Measurements from ENCODE around the gene EIF3K.

Gene EIF3K

DNA sequence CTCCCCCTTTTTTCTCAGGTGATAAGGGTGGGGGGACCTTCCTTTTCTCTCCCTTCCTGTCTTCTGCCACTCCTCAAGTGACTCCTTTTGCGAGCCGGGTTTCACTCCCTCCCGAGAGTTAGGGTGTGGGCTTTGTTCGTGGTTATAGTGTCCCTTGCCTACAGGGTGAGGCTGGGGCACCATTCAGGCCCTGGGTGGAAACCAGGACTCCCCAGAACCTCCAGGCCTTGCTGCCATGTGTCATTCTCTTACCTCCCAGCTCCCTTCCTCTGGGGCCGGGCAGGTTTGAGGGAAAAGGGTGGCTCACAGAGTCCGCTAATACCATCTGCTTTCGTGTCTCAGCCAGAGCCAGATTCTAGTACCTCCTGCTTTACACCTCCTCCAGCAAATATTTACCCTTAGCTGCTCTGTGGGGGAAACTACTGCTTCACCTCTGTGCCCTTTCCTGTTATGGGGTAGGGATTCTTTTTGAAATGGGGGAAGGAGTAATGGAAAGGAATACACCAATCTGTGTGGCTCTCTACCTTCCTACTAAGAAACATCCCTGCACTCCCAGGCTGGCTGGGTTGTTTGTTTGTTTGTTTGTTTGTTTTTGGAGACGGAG lies 31.3 kb downstream of the EIF3K start:
- H3K27me3 Mint-ChIP-seq: peaks cover 8% of the 10 kb centered on the region
- H3K9me3 Mint-ChIP-seq: no peaks in the 10 kb centered on the region
- no peak for DNase-seq
- peaks cover 65% of the 10 kb centered on the region for H3K4me1 Mint-ChIP-seq (ENCODE audit: low read depth)
- H3K4me3 Mint-ChIP-seq: peak overlapping the region; percentile 98
- H3K36me3 Mint-ChIP-seq (ENCODE audit: low read depth): peaks cover 49% of the 10 kb centered on the region
- H3K27ac Mint-ChIP-seq: peak overlapping the region; percentile 26

GRCh38 chr19:38650911-38651584 lies 32.1 kb downstream of the EIF3K start:
- Mint-ChIP-seq H3K4me1 (ENCODE audit: low read depth) (peaks cover 73% of the 10 kb centered on the region), H3K27me3 (peaks cover 8% of the 10 kb centered on the region), H3K27ac (peak overlapping the region; percentile 28), H3K36me3 (ENCODE audit: low read depth) (peaks cover 51% of the 10 kb centered on the region), H3K4me3 (peak overlapping the region; percentile 15), H3K9me3 (no peaks in the 10 kb centered on the region)
- no peak for DNase-seq

DNA sequence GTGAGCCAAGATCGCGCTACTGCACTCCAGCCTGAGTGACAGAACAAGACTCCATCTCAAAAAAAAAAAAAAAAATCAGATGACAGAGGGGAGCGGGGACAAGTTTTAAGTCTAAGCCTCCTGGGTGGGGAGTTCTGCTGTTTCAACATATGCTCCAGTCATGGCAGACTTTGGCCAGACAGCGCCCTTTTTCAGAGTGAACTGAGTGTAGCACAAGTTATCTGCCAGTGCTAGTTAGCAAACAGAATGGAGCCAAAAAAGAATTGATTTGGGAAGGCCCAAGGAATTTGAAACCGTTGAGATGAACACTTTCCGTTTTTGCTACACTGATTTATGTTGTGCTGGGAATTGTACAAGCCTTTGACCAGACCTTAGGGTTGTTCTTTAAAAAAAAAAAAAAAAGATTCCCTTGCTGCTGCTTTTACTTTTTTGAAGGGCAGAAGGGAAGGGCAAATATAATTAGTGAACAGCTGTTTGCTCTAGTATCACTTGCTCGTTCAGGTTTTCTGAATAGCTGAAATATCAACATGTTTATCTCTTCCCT lies 34.1 kb downstream of the EIF3K start:
- H3K27ac Mint-ChIP-seq: no peak overlapping the region

DNA sequence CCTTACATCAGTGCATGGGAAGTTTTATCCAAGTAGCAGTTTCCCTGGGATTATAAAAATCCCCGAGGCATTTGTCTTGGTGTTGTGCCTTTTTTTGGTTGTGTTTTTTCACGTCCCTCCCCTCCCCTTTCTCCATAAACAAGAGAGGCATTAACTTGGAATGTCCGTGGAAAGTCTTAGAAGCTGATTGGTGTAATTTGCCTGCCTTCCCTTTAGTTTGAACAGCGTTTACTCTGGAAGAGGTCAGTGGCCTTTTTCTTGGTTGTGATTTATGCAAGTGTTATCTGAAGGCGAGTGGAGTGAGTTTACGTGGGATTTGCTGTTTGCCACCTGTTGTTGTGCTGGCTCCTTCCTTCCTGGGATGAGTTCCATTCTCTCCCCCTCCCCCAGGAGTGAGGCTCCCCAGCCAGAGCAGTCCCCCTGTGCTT lies 35.7 kb downstream of the EIF3K start:
- H3K27ac Mint-ChIP-seq: peak overlapping the region; percentile 92
- H3K27me3 Mint-ChIP-seq: peaks cover 5% of the 10 kb centered on the region
- H3K4me1 Mint-ChIP-seq (ENCODE audit: low read depth): peaks cover 90% of the 10 kb centered on the region
- DNase-seq: no peak
- peak overlapping the region; percentile 43 for H3K4me3 Mint-ChIP-seq
- H3K36me3 Mint-ChIP-seq (ENCODE audit: low read depth): peaks cover 55% of the 10 kb centered on the region
- H3K9me3 Mint-ChIP-seq: no peaks in the 10 kb centered on the region

More for the DNA sequence above, 34.1 kb downstream of the EIF3K start:
- peaks cover 90% of the 10 kb centered on the region for H3K4me1 Mint-ChIP-seq (ENCODE audit: low read depth)
- no peak overlapping the region for H3K4me3 Mint-ChIP-seq
- H3K36me3 Mint-ChIP-seq (ENCODE audit: low read depth): peaks cover 60% of the 10 kb centered on the region
- peaks cover 8% of the 10 kb centered on the region for H3K27me3 Mint-ChIP-seq
- H3K9me3 Mint-ChIP-seq: no peaks in the 10 kb centered on the region
- no peak for DNase-seq

- H3K4me3 Mint-ChIP-seq: peak overlapping the region; percentile 43
- peaks cover 87% of the 10 kb centered on the region for H3K4me1 Mint-ChIP-seq (ENCODE audit: low read depth)
- H3K9me3 Mint-ChIP-seq: no peaks in the 10 kb centered on the region
- H3K27me3 Mint-ChIP-seq: peaks cover 5% of the 10 kb centered on the region
- peak; percentile 62 for DNase-seq
- peak overlapping the region; percentile 92 for H3K27ac Mint-ChIP-seq
- H3K36me3 Mint-ChIP-seq (ENCODE audit: low read depth): peaks cover 56% of the 10 kb centered on the region
Measured at GRCh38 chr19:38655148-38655824, 36.3 kb downstream of the EIF3K start.

- Mint-ChIP-seq H3K4me1 (ENCODE audit: low read depth) (peaks cover 83% of the 10 kb centered on the region), H3K27me3 (peaks cover 5% of the 10 kb centered on the region), H3K27ac (peak overlapping the region; percentile 92), H3K36me3 (ENCODE audit: low read depth) (peaks cover 65% of the 10 kb centered on the region), H3K4me3 (peak overlapping the region; percentile 57), H3K9me3 (no peaks in the 10 kb centered on the region)
- DNase-seq: no peak
Measured at GRCh38 chr19:38656171-38656981, 37.4 kb downstream of the EIF3K start.

GRCh38 chr19:38657633-38658222 lies 38.7 kb downstream of the EIF3K start:
- Mint-ChIP-seq H3K4me3 (peak overlapping the region; percentile 57), H3K4me1 (ENCODE audit: low read depth) (peaks cover 80% of the 10 kb centered on the region), H3K9me3 (no peaks in the 10 kb centered on the region), H3K27ac (peak overlapping the region; percentile 92), H3K27me3 (no peaks in the 10 kb centered on the region), H3K36me3 (ENCODE audit: low read depth) (peaks cover 63% of the 10 kb centered on the region)
- no peak for DNase-seq

- Mint-ChIP-seq H3K27ac (peak overlapping the region; percentile 92), H3K4me3 (no peak overlapping the region), H3K36me3 (ENCODE audit: low read depth) (peaks cover 65% of the 10 kb centered on the region), H3K9me3 (no peaks in the 10 kb centered on the region), H3K27me3 (no peaks in the 10 kb centered on the region), H3K4me1 (ENCODE audit: low read depth) (peaks cover 80% of the 10 kb centered on the region)
- DNase-seq: no peak
Measured at GRCh38 chr19:38658462-38659306, 39.7 kb downstream of the EIF3K start.

DNA sequence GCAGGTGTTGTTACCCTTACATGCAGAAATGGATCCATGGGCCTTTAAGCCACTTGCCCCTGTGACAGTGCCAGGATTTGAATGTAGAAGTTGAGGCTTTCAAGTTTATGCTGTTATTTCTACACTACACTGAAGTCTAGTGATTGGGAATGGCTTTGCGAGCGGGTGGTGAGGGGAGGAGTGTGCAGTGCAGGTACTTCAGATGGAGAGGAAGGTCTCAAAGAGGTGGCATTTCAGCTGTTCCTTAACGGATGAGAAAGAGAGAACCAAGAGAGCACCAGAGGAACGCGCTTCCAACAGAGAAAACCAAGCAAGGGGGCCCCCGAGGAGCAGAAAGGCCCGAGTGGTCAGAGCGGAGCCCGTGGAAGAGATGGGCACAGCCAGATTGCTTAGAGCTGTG lies 41.7 kb downstream of the EIF3K start:
- Mint-ChIP-seq H3K27ac (no peak overlapping the region), H3K4me3 (no peak overlapping the region)

GRCh38 chr19:38661136-38661535 lies 42.1 kb downstream of the EIF3K start:
- Mint-ChIP-seq H3K9me3 (no peaks in the 10 kb centered on the region), H3K36me3 (ENCODE audit: low read depth) (peaks cover 54% of the 10 kb centered on the region), H3K27me3 (no peaks in the 10 kb centered on the region), H3K4me1 (ENCODE audit: low read depth) (peaks cover 78% of the 10 kb centered on the region), H3K4me3 (no peak overlapping the region), H3K27ac (no peak overlapping the region)
- DNase-seq: no peak

More for the DNA sequence above, 41.7 kb downstream of the EIF3K start:
- Mint-ChIP-seq H3K36me3 (ENCODE audit: low read depth) (peaks cover 56% of the 10 kb centered on the region), H3K27me3 (no peaks in the 10 kb centered on the region), H3K9me3 (no peaks in the 10 kb centered on the region), H3K4me1 (ENCODE audit: low read depth) (peaks cover 78% of the 10 kb centered on the region)
- DNase-seq: no peak

GRCh38 chr19:38661996-38662395 lies 43.0 kb downstream of the EIF3K start:
- DNase-seq: no peak
- Mint-ChIP-seq H3K27ac (peak overlapping the region; percentile 5), H3K4me1 (ENCODE audit: low read depth) (peaks cover 79% of the 10 kb centered on the region), H3K36me3 (ENCODE audit: low read depth) (peaks cover 53% of the 10 kb centered on the region), H3K4me3 (no peak overlapping the region), H3K9me3 (no peaks in the 10 kb centered on the region), H3K27me3 (no peaks in the 10 kb centered on the region)

GRCh38 chr19:38662537-38663155 lies 43.7 kb downstream of the EIF3K start:
- Mint-ChIP-seq H3K27ac (peak overlapping the region; percentile 5), H3K36me3 (ENCODE audit: low read depth) (peaks cover 51% of the 10 kb centered on the region), H3K4me3 (no peak overlapping the region), H3K27me3 (no peaks in the 10 kb centered on the region), H3K4me1 (ENCODE audit: low read depth) (peaks cover 79% of the 10 kb centered on the region), H3K9me3 (no peaks in the 10 kb centered on the region)
- DNase-seq: no peak

DNA sequence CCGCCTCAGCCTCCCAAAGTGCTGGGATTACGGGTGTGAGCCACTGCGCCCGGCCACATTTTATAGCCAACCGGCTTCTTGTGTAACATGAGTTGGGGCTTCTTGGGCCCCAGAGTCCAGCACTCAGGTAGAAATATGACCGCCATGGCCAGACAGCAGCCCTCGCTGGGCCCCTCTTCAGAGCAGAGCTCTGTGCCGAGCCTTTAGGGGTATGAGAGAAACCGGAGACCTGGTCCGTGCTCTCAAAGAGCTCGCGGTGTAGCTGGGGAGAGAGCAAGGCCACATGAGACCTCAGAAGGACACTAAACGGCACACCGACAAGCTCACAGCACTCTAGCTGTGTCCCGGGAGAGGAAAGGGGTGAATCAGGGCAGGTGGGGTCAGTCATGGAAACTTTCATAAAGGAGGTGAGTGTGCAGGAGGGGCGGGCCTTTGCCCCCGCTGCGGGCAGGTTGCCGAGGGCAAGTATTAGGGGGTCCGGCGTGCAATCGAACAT lies 44.2 kb downstream of the EIF3K start:
- no peaks in the 10 kb centered on the region for H3K27me3 Mint-ChIP-seq
- H3K9me3 Mint-ChIP-seq: no peaks in the 10 kb centered on the region
- DNase-seq: no peak
- H3K27ac Mint-ChIP-seq: no peak overlapping the region
- peaks cover 79% of the 10 kb centered on the region for H3K4me1 Mint-ChIP-seq (ENCODE audit: low read depth)
- no peak overlapping the region for H3K4me3 Mint-ChIP-seq
- H3K36me3 Mint-ChIP-seq (ENCODE audit: low read depth): peaks cover 51% of the 10 kb centered on the region

Measured in activated T-cell treated with anti-CD3 and anti-CD28 coated beads, Interleukin-2, amount 50 U/mL, for 24 hours (primary cell).